ENCODE measurements around the gene FAIM2.

Gene FAIM2

GRCh38 chr12:49865782-49866135 is 37.9 kb downstream of the FAIM2 start:
- Histone ChIP-seq H3K9me3 (ENCODE audit: control insufficient read depth, insufficient read depth, low read depth, low read length) (no peaks in the 10 kb centered on the region), H3K36me3 (ENCODE audit: control insufficient read depth in 2 of 2, insufficient read depth in 1 of 2, low read length in 2 of 2) (no peaks in the 10 kb centered on the region), H3K27ac (ENCODE audit: extremely low read depth, low read depth, low read length) (no peak overlapping the region), H3K4me1 (ENCODE audit: control insufficient read depth, insufficient read depth, low read length) (peaks cover 14% of the 10 kb centered on the region), H3K4me3 (ENCODE audit: low read depth, low read length) (no peak overlapping the region)
- POLR2A ChIA-PET = no interaction called here
- TF ChIP-seq KLF1 (tag by site-specific recombination; IDR thresholded peaks at IDR 0.05) (no peak), ZNF280C (tag by site-specific recombination; IDR thresholded peaks at IDR 0.05) (no peak), KLF7 (tag by site-specific recombination; IDR thresholded peaks at IDR 0.05; ENCODE audit: borderline replicate concordance) (no peak), ZNF488 (tag by site-specific recombination; IDR thresholded peaks at IDR 0.05) (no peak), ZNF629 (tag by site-specific recombination; IDR thresholded peaks at IDR 0.05) (no peak), ZNF600 (tag by site-specific recombination; IDR thresholded peaks at IDR 0.05) (no peak), ZNF623 (tag by site-specific recombination; IDR thresholded peaks at IDR 0.05) (no peak), PRDM6 (tag by site-specific recombination; IDR thresholded peaks at IDR 0.05) (no peak), RBAK (tag by site-specific recombination; IDR thresholded peaks at IDR 0.05) (no peak), ELK4 (IDR thresholded peaks at IDR 0.05; ENCODE audit: borderline replicate concordance, low read depth, low read length) (no peak), ZNF664 (tag by site-specific recombination; IDR thresholded peaks at IDR 0.05) (no peak), ZNF580 (tag by site-specific recombination; IDR thresholded peaks at IDR 0.05) (no peak), ZNF513 (tag by site-specific recombination; IDR thresholded peaks at IDR 0.05) (no peak), ZBTB10 (tag by site-specific recombination; IDR thresholded peaks at IDR 0.05) (no peak), GLIS2 (tag by site-specific recombination; IDR thresholded peaks at IDR 0.05) (no peak)
- CTCF ChIA-PET = interaction anchor here (0.6 to 6.1 kb wide), 13 partner anchors 13 to 224 kb away, joined by 3 to 99 read pairs (median 7); no protein-coding TSS in a partner anchor

Measured in HEK293 (cell line).